ENCODE measurements around the gene STUM.

STUM gene

GRCh38 chr1:226624526-226624925 lies 76.0 kb downstream of the STUM start:
- peak; percentile 94 for DNase-seq (ENCODE audit: low spot score)
- ChIA-PET CTCF (interaction anchor here (0.6 to 2.2 kb wide), 5 partner anchors 9 to 1780 kb away, joined by 3 to 6 read pairs (median 3); no protein-coding TSS in a partner anchor), POLR2A (ENCODE audit: low non-redundant PET) (no interaction called here)
- TF ChIP-seq CTCF (conservative IDR thresholded peaks at IDR 0.05; ENCODE audit: low read depth): no peak
- H3K27ac ChIP-seq: peak overlapping the region; percentile 69

- POLR2A ChIA-PET (ENCODE audit: low non-redundant PET): no interaction called here
- DNase-seq (ENCODE audit: low spot score): no peak
- CTCF ChIA-PET: interaction anchor here (0.7 to 2.2 kb wide), 4 partner anchors 8 to 190 kb away, joined by 3 to 8 read pairs (median 5); no protein-coding TSS in a partner anchor
- TF ChIP-seq CTCF (conservative IDR thresholded peaks at IDR 0.05; ENCODE audit: low read depth): no peak
- H3K27ac ChIP-seq: peak overlapping the region; percentile 69
These were observed 76.8 kb downstream of the STUM start for GRCh38 chr1:226625326-226625725.

GRCh38 chr1:226625832-226626576 lies 77.4 kb downstream of the STUM start:
- H3K27ac ChIP-seq: no peak overlapping the region
- no peak for TF ChIP-seq CTCF (conservative IDR thresholded peaks at IDR 0.05; ENCODE audit: low read depth)
- POLR2A ChIA-PET (ENCODE audit: low non-redundant PET): no interaction called here
- no peak for DNase-seq (ENCODE audit: low spot score)
- CTCF ChIA-PET: interaction anchor here (0.5 to 2.2 kb wide), 33 partner anchors 8 to 1231 kb away, joined by 3 to 29 read pairs (median 5); partner anchors contain the start of gene PARP1

GRCh38 chr1:226626577-226626956 lies 78.0 kb downstream of the STUM start:
- peak; percentile 72 for DNase-seq (ENCODE audit: low spot score)
- TF ChIP-seq CTCF (conservative IDR thresholded peaks at IDR 0.05; ENCODE audit: low read depth): peak; percentile 91
- no peak overlapping the region for H3K27ac ChIP-seq
- ChIA-PET POLR2A (ENCODE audit: low non-redundant PET) (no interaction called here), CTCF (interaction anchor here (0.5 to 1.6 kb wide), 38 partner anchors 8 to 1232 kb away, joined by 3 to 29 read pairs (median 4); partner anchors contain the start of gene PARP1)

- no peak overlapping the region for H3K27ac ChIP-seq
- no peak for TF ChIP-seq CTCF (conservative IDR thresholded peaks at IDR 0.05; ENCODE audit: low read depth)
- ChIA-PET CTCF (interaction anchor here (0.6 to 1.6 kb wide), 24 partner anchors 9 to 831 kb away, joined by 3 to 29 read pairs (median 4); partner anchors contain the start of gene PARP1), POLR2A (ENCODE audit: low non-redundant PET) (no interaction called here)
- no peak for DNase-seq (ENCODE audit: low spot score)
These were observed 78.6 kb downstream of the STUM start for GRCh38 chr1:226627050-226627755.

- H3K27ac ChIP-seq: no peak overlapping the region
- ChIA-PET CTCF (interaction anchor here (0.6 to 1.1 kb wide), 3 partner anchors 46 to 200 kb away, joined by 3 read pairs; partner anchors contain the start of gene STUM), POLR2A (ENCODE audit: low non-redundant PET) (no interaction called here)
- no peak for DNase-seq (ENCODE audit: low spot score)
- no peak for TF ChIP-seq CTCF (conservative IDR thresholded peaks at IDR 0.05; ENCODE audit: low read depth)
These were observed 79.5 kb downstream of the STUM start for GRCh38 chr1:226627924-226628611.
